Activated T-helper 2 cell treated with anti-CD3 and anti-CD28 coated beads, Interferon-gamma antibody, Interleukin-2, Interleukin-4, amounts not matched to agents 10 μg/mL and 5 μg/mL and 100 μg/mL, durations not matched to agents 14 hours and 24 hours and 36 hours (primary cell): ENCODE results near the gene HSD17B11. TPM values are rescaled to one million over a fixed set of nuclear protein-coding genes. Genes with fewer than 3 reads are reported as not detected.
"Not testable (repeated sequence)": the region's sequence is repeated elsewhere in the genome, so short reads cannot be mapped to it uniquely, and the experiment has no call there.

Experiments
- DNase-seq: peaks from one replicate; pipeline ENCODE4 v3.0.0; 2021; ENCODE audit warnings: low spot score
- H3K27ac Mint-ChIP-seq: one replicate; pipeline ENCODE4 v1.8.0; 2021; ENCODE audit warnings: mixed read lengths
- H3K27me3 Mint-ChIP-seq: one replicate; pipeline ENCODE4 v1.8.0; 2021; ENCODE audit warnings: low read depth, mixed read lengths
- H3K36me3 Mint-ChIP-seq: one replicate; pipeline ENCODE4 v1.8.0; 2021; ENCODE audit warnings: low read depth, mixed read lengths
- H3K4me1 Mint-ChIP-seq: one replicate; pipeline ENCODE4 v1.8.0; 2021; ENCODE audit warnings: low read depth, mixed read lengths
- H3K4me3 Mint-ChIP-seq: one replicate; pipeline ENCODE4 v1.8.0; 2021; ENCODE audit warnings: low read depth, mild to moderate bottlenecking, moderate library complexity, mixed read lengths
- H3K9me3 Mint-ChIP-seq: one replicate; pipeline ENCODE4 v1.8.0; 2021; ENCODE audit warnings: mixed read lengths
- intact Hi-C: fragments of 100-400 bp; cut with micrococcal nuclease; formaldehyde crosslinking; loops from one replicate; pipeline ENCODE4 v1.15.1; 2023
- total RNA-seq: library from RNA; stranded (reverse); gene quantifications from 2 replicates; pipeline ENCODE4 v1.2.3, GENCODE V29; 2022

The HSD17B11 gene, protein sequence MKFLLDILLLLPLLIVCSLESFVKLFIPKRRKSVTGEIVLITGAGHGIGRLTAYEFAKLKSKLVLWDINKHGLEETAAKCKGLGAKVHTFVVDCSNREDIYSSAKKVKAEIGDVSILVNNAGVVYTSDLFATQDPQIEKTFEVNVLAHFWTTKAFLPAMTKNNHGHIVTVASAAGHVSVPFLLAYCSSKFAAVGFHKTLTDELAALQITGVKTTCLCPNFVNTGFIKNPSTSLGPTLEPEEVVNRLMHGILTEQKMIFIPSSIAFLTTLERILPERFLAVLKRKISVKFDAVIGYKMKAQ
- total RNA-seq = 14.2 and 14.8 TPM in 2 replicates

DNA sequence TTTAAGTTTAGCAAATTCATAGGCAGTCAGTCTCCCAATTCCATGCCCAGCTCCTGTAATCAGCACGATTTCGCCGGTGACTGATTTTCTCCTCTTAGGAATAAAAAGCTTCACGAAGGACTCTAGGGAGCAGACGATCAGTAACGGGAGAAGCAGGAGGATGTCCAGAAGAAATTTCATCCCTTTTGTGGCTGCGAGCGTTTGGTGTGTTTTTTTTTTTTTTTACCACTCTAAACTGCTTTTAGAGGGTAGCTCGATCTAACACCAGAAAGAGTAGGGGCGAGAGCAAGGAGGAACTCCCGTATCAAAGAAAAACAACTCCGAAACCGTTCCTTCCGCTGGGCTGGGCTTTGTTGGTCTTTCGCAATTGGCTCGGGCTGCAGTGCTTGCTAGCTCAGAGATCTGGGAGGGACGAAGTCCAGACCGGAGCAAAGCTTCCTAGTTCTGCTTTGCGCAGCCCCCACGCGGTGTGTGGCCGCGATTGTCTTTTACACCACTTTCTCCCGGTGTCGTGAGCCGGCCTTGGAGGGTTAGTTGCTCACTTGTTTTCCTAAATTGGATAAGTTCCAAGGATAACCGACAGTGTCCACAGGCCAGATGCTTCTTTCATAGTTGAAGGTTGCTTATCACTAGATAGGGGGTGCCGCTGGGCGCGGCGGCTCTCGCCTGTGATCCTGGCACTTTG, at the start of gene HSD17B11:
HSD17B11 (minus strand) TSS at position 298 of the 685 bp plus-strand sequence; CDS start at position 180, 118 bp downstream.
- Mint-ChIP-seq H3K27me3 (peaks cover 4% of the 10 kb centered on the region), H3K4me1 (peaks cover 29% of the 10 kb centered on the region), H3K27ac (peak within 1 kb of the TSS; percentile 89), H3K36me3 (peaks cover 12% of the 10 kb centered on the region), H3K4me3 (peak within 1 kb of the TSS; percentile 94), H3K9me3 (no peaks in the 10 kb centered on the region)
- intact Hi-C loops = loop anchor here (1.0 to 5.0 kb wide), 2 partner anchors 31 to 76 kb away; partner anchors contain the start of gene NUDT9
- DNase-seq = peak; percentile 75

GRCh38 chr4:87433342-87433741, 42.4 kb upstream of the HSD17B11 start:
- Mint-ChIP-seq H3K9me3 (no peaks in the 10 kb centered on the region), H3K27me3 (no peaks in the 10 kb centered on the region), H3K36me3 (peaks cover 15% of the 10 kb centered on the region), H3K4me3 (no peak overlapping the region), H3K4me1 (peaks cover 8% of the 10 kb centered on the region), H3K27ac (no peak overlapping the region)
- intact Hi-C loops = no loop called here
- no peak for DNase-seq

DNA sequence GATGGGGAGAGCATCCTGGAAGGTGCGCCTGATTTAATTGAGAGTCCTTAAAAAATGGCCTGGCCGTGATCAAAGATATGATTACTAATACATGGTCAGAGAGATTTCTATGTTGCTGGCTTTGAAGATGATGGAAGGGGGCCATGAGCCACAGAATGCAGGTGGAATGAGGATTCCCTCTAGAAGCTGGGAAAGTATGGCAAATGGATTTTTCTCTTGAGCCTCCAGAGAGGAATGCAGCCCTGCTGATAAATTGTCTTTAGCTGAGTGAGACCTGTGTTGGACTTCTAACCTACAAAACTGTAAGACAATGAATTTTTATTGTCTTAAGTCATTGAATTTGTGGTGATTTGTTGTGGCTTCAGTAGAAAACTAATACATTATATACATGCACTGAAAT, 39.0 kb upstream of the HSD17B11 start:
- no peak overlapping the region for H3K4me3 Mint-ChIP-seq
- no peaks in the 10 kb centered on the region for H3K27me3 Mint-ChIP-seq
- no peak for DNase-seq
- peaks cover 3% of the 10 kb centered on the region for H3K36me3 Mint-ChIP-seq
- intact Hi-C loops = no loop called here
- peaks cover 8% of the 10 kb centered on the region for H3K4me1 Mint-ChIP-seq
- no peaks in the 10 kb centered on the region for H3K9me3 Mint-ChIP-seq
- no peak overlapping the region for H3K27ac Mint-ChIP-seq

GRCh38 chr4:87428979-87429378, 38.0 kb upstream of the HSD17B11 start:
- Mint-ChIP-seq H3K36me3 (peaks cover 3% of the 10 kb centered on the region), H3K4me3 (no peak overlapping the region), H3K27me3 (no peaks in the 10 kb centered on the region), H3K9me3 (no peaks in the 10 kb centered on the region), H3K4me1 (peaks cover 13% of the 10 kb centered on the region), H3K27ac (no peak overlapping the region)
- no peak for DNase-seq
- intact Hi-C loops = no loop called here

- intact Hi-C loops = no loop called here
- Mint-ChIP-seq H3K4me1 (peaks cover 18% of the 10 kb centered on the region), H3K4me3 (no peak overlapping the region), H3K27ac (no peak overlapping the region), H3K27me3 (no peaks in the 10 kb centered on the region), H3K9me3 (no peaks in the 10 kb centered on the region), H3K36me3 (peaks cover 2% of the 10 kb centered on the region)
- DNase-seq = no peak
Measured at GRCh38 chr4:87427518-87427868, 36.5 kb upstream of the HSD17B11 start.

- no peak overlapping the region for H3K27ac Mint-ChIP-seq
- intact Hi-C loops = no loop called here
- no peaks in the 10 kb centered on the region for H3K9me3 Mint-ChIP-seq
- DNase-seq = no peak
- H3K36me3 Mint-ChIP-seq = no peaks in the 10 kb centered on the region
- H3K4me3 Mint-ChIP-seq = no peak overlapping the region
- no peaks in the 10 kb centered on the region for H3K27me3 Mint-ChIP-seq
- peaks cover 17% of the 10 kb centered on the region for H3K4me1 Mint-ChIP-seq
Measured at GRCh38 chr4:87426865-87427517, 36.0 kb upstream of the HSD17B11 start.

DNA sequence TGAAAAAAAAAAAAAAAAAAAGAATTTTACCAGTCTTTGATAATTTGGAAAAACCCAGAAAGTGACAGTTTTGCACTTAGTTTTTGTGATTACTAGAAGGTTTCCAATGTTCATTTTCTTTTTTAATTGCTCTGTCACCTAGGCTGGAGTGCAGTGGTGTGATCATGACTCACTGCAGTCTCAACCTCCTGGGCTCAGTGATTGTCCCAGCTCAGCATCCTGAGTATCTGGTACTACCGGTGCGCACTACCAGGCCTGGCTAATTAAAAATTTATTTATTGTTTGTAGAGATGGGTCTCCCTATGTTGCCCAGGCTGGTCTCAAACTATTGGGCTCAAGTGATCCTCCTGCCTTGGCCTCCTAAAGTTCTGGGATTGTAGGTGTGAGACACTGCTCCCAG, 34.7 kb upstream of the HSD17B11 start:
- intact Hi-C loops = no loop called here

DNA sequence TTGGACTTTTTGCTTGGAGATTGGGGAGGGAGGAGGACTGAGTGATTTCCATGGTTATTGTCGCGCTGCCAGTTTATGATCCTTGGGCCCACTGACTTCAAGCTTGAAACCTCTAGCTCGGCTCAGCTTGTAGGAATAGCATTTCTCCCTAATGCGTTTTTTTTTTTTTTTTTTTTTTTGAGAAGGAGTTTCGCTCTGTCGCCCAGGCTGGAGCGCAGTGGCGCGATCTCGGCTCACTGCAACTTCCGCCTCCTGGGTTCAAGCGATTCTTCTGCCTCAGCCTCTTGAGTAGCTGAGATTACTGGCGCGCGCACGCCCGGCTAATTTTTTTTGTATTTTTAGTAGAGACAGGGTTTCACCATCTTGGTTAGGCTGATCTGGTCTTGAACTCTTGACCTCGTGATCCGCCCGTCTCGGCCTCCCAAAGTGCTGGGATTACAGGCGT, 33.1 kb upstream of the HSD17B11 start:
- H3K27ac Mint-ChIP-seq, DNase-seq, H3K36me3 Mint-ChIP-seq, intact Hi-C loops, H3K9me3 Mint-ChIP-seq, H3K27me3 Mint-ChIP-seq: not testable (repeated sequence)
- H3K4me1 Mint-ChIP-seq = peaks cover 20% of the 10 kb centered on the region
- peak overlapping the region; percentile 81 for H3K4me3 Mint-ChIP-seq

More for the DNA sequence above, 34.7 kb upstream of the HSD17B11 start:
- no peak for DNase-seq
- Mint-ChIP-seq H3K36me3 (no peaks in the 10 kb centered on the region), H3K27me3 (no peaks in the 10 kb centered on the region), H3K4me3 (no peak overlapping the region), H3K4me1 (peaks cover 22% of the 10 kb centered on the region), H3K9me3 (no peaks in the 10 kb centered on the region), H3K27ac (no peak overlapping the region)

DNA sequence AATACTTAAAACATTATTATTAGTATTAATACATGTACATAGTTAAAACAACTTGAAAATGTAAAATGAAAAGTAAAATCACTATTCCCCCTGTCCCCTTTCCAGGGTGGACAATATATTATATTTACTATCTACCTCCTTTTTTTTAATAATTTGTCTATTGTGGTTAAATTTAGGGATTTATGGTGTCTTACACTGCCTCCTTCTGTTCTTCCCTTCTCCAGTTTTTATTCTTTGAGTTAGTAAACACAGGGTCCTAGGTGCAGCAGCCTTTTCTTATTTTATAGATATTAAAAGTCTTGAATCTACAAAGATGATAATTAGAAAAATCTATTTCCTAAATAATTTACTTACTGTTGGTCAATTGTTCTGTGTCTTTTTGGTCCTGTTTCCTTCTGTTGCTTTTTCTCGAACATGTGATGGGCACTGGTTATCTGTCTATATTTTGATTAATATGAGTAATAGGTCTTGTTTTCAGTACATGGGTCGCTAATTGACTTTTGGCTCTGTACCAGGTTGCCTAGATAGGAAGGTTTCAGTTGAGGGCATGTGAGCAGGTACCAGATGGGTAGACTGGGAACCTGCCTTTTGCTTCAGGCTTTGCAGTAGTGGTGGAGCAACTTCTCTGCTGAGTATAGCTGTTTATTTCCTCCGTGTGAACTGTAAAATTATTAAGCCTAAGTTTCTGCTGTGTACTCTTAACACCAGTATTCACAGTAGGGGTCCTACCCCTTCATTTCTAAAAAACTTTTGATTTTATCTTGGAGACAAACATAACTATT, 32.5 kb upstream of the HSD17B11 start:
- no peaks in the 10 kb centered on the region for H3K27me3 Mint-ChIP-seq
- no peaks in the 10 kb centered on the region for H3K9me3 Mint-ChIP-seq
- peak overlapping the region; percentile 67 for H3K27ac Mint-ChIP-seq
- DNase-seq = no peak
- peak overlapping the region; percentile 99 for H3K4me3 Mint-ChIP-seq
- H3K36me3 Mint-ChIP-seq = no peaks in the 10 kb centered on the region
- H3K4me1 Mint-ChIP-seq = peaks cover 20% of the 10 kb centered on the region
- intact Hi-C loops = no loop called here

GRCh38 chr4:87422104-87423052, 31.4 kb upstream of the HSD17B11 start, which contains the start of gene NUDT9:
Gene NUDT9, plus strand, starts transcription at chr4:87422573. Its CDS starts 333 bp downstream, at chr4:87422906.
- no peaks in the 10 kb centered on the region for H3K9me3 Mint-ChIP-seq
- H3K27ac Mint-ChIP-seq = peak within 1 kb of the TSS; percentile 98
- intact Hi-C loops = loop anchor here (1.0 kb wide), 1 partner anchor 31 kb away; the partner anchor contains the start of gene HSD17B11
- no peaks in the 10 kb centered on the region for H3K27me3 Mint-ChIP-seq
- no peaks in the 10 kb centered on the region for H3K36me3 Mint-ChIP-seq
- peaks cover 20% of the 10 kb centered on the region for H3K4me1 Mint-ChIP-seq
- H3K4me3 Mint-ChIP-seq = peak within 1 kb of the TSS; percentile 99
- peak; percentile 84 for DNase-seq

DNA sequence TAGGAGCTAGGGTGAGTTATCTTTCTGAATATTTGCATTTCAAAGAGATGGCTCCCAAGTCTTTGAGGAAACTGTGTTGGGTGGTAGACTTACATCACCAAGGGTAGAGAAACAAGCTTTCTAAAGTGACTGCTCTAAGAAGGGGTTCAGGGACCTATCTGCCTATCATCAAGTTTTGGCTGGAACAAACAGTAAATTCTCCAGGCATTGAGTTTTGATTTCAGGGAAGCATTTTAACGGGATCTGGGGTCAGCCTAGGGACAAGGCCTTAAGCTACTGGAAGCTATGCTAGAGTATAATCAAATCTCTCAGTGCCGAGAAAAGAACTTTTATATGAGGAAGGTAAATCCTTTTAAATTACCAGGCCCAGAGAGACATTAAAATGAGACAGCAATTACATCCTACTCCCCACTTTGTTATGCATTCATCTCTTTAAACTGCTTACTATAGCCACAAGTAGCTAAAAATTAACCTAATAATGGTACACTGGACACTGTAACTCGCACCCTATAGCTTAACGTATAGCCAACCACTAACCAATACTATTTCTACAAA, 29.4 kb upstream of the HSD17B11 start:
- peaks cover 20% of the 10 kb centered on the region for H3K4me1 Mint-ChIP-seq
- intact Hi-C loops = no loop called here
- H3K9me3 Mint-ChIP-seq = no peaks in the 10 kb centered on the region
- no peak overlapping the region for H3K4me3 Mint-ChIP-seq
- H3K27me3 Mint-ChIP-seq = peaks cover 3% of the 10 kb centered on the region
- no peak overlapping the region for H3K27ac Mint-ChIP-seq
- H3K36me3 Mint-ChIP-seq = no peaks in the 10 kb centered on the region
- DNase-seq = no peak
